ENCODE measurements around the gene F12. TPM values are rescaled to one million over a fixed set of nuclear protein-coding genes. Genes with fewer than 3 reads are reported as not detected.

Gene F12
- total RNA-seq, 1 experiment from 2014 or later, result 16.5 TPM

GRCh38 chr5:177425801-177426565, 16.6 kb upstream of the F12 start:
- peaks cover 44% of the 10 kb centered on the region for H3K36me3 Mint-ChIP-seq (ENCODE audit: insufficient read depth, unreplicated experiment)
- peak; percentile 100 for DNase-seq (ENCODE audit: unreplicated experiment)
- H3K4me1 Mint-ChIP-seq (ENCODE audit: insufficient read depth, unreplicated experiment), result peaks cover 22% of the 10 kb centered on the region
- no TSS peak for BruUV-seq (replicated peaks)
- POLR2A ChIA-PET, result interaction anchor here (0.7 to 12.5 kb wide), 24 partner anchors 9 to 1037 kb away, joined by 3 to 217 read pairs (median 6); partner anchors contain the start of genes DDX41, HIGD2A, LMAN2 and NOP16
- peak overlapping the region; percentile 89 for H3K4me3 Mint-ChIP-seq (ENCODE audit: unreplicated experiment)
- H3K27me3 Mint-ChIP-seq (ENCODE audit: insufficient read depth, unreplicated experiment), result no peaks in the 10 kb centered on the region
- peak overlapping the region; percentile 99 for H3K27ac Mint-ChIP-seq (ENCODE audit: low read depth, unreplicated experiment)
- CTCF ChIA-PET, result interaction anchor here (0.6 to 14.3 kb wide), 7 partner anchors 9 to 601 kb away, joined by 3 to 134 read pairs (median 7); partner anchors contain the start of gene F12
- TF ChIP-seq CTCF (IDR thresholded peaks at IDR 0.05; ENCODE audit: unreplicated experiment), result no peak
- intact Hi-C loops (cut with micrococcal nuclease), result loop anchor here (1.0 kb wide), 4 partner anchors 21 to 36 kb away; no protein-coding TSS in a partner anchor
- no peaks in the 10 kb centered on the region for H3K9me3 Mint-ChIP-seq (ENCODE audit: unreplicated experiment)

GRCh38 chr5:177425196-177425800, 15.9 kb upstream of the F12 start:
- no peak for DNase-seq (ENCODE audit: unreplicated experiment)
- Mint-ChIP-seq H3K9me3 (ENCODE audit: unreplicated experiment) (no peaks in the 10 kb centered on the region), H3K4me1 (ENCODE audit: insufficient read depth, unreplicated experiment) (peaks cover 16% of the 10 kb centered on the region), H3K4me3 (ENCODE audit: unreplicated experiment) (peak overlapping the region; percentile 89), H3K36me3 (ENCODE audit: insufficient read depth, unreplicated experiment) (peaks cover 37% of the 10 kb centered on the region), H3K27me3 (ENCODE audit: insufficient read depth, unreplicated experiment) (no peaks in the 10 kb centered on the region), H3K27ac (ENCODE audit: low read depth, unreplicated experiment) (peak overlapping the region; percentile 99)
- no peak for TF ChIP-seq CTCF (IDR thresholded peaks at IDR 0.05; ENCODE audit: unreplicated experiment)
- CTCF ChIA-PET, result interaction anchor here (0.6 to 14.3 kb wide), 8 partner anchors 9 to 600 kb away, joined by 3 to 134 read pairs (median 6); partner anchors contain the start of gene F12
- TSS peak; percentile 56 for BruUV-seq (replicated peaks)
- POLR2A ChIA-PET, result interaction anchor here (0.6 to 12.5 kb wide), 16 partner anchors 8 to 157 kb away, joined by 3 to 217 read pairs (median 10); partner anchors contain the start of genes LMAN2, PDLIM7 and PRR7
- intact Hi-C loops (cut with micrococcal nuclease), result no loop called here

GRCh38 chr5:177423671-177424070, 14.3 kb upstream of the F12 start:
- H3K4me1 Mint-ChIP-seq (ENCODE audit: insufficient read depth, unreplicated experiment), result peaks cover 13% of the 10 kb centered on the region

More at GRCh38 chr5:177423671-177424070, 14.3 kb upstream of the F12 start:
- Mint-ChIP-seq H3K4me3 (ENCODE audit: unreplicated experiment) (no peak overlapping the region), H3K27me3 (ENCODE audit: insufficient read depth, unreplicated experiment) (no peaks in the 10 kb centered on the region), H3K9me3 (ENCODE audit: unreplicated experiment) (no peaks in the 10 kb centered on the region), H3K27ac (ENCODE audit: low read depth, unreplicated experiment) (no peak overlapping the region), H3K36me3 (ENCODE audit: insufficient read depth, unreplicated experiment) (peaks cover 25% of the 10 kb centered on the region)
- TF ChIP-seq CTCF (IDR thresholded peaks at IDR 0.05; ENCODE audit: unreplicated experiment), result no peak
- intact Hi-C loops (cut with micrococcal nuclease), result no loop called here
- CTCF ChIA-PET, result interaction anchor here (0.6 to 14.3 kb wide), 11 partner anchors 9 to 310 kb away, joined by 3 to 134 read pairs (median 3); partner anchors contain the start of gene F12
- POLR2A ChIA-PET, result interaction anchor here (1.0 to 12.5 kb wide), 3 partner anchors 20 to 93 kb away, joined by 6 to 217 read pairs (median 92); partner anchors contain the start of genes DDX41 and PRR7
- DNase-seq (ENCODE audit: unreplicated experiment), result no peak
- no TSS peak for BruUV-seq (replicated peaks)
